HG03108 (cell line): ENCODE measurements around the gene SNAPC5.

Source experiments
- ATAC-seq: cut with Tn5 transposase; IDR thresholded peaks from one replicate; pipeline ENCODE4 v1.9.1; 2021; ENCODE audit warnings: moderate library complexity; ENCODE audit not compliant: unreplicated experiment

SNAPC5 gene

DNA sequence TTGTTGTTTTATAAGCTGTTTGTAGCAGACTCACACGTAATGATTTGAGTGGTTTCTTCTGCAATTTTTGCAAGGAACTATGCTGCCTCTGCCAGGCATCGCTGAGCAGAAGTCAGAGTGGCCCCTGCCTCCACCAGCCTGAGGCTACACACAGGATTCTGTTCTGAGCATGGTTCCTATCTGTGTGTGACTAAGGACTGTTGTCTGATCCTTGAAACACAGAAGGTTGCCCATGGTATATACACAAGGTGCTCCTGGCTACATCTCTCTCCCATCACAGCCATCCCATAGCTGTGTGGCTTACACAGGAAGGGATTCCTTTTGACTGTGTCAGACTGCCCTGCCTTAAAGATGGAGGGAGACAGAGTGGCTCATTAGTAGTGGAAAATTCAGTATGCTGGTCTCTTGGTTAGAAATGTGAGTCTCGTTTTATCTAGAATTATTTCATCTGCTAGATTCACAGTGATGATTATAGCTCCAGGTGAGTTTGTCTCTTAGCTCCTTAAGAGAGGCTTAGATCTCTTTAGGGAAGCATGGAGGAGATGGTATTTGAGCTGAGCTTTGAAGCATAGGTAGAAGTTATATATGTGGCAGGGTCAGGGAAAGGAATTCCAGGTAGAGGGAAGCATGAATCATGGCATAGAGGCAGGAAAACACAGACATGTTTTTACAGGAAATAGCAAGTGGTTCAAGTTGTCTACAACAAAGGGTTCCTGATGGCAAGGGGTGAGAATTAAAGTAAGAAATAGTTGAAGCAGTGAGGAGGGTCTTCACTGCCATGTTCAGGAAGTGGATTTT lies 37.5 kb downstream of the SNAPC5 start:
- ATAC-seq = no peak

DNA sequence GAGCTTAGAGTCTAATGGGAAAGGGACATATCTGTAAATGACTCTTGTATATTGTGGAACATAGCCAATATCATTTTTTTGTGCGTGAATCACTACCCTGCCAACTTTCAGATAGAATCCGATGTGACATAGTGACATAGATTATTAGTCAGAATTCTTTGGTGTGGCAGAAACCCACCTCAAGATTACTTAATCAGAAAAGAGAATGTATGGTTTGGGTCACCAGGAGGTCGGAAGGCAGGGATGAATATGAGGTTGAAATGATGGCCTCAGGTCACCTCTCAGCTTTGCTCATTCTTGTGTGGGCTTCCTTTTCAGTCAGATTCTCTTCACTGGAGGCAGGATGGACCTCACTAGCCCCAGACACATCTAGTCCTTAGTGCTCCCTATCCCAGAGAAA lies 41.4 kb downstream of the SNAPC5 start:
- no peak for ATAC-seq

DNA sequence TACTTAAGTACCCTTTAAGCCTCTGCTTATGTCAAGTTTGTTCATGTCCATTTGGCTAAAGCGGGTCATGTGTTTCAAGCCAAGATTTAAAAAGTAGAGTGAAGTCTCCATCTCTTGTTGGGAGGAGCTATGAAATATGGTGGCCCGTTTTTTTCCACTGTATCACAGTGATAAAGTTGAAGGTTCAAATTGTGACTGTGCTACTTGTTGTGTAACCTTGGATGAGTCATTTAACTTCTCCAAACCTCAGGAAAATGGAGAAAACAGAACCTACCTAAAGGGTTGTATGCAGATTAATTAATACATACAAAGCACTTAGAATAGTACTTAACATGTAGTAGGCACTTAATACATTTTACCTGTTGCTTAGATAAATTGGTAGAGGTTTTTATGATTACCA lies 43.4 kb downstream of the SNAPC5 start:
- no peak for ATAC-seq

DNA sequence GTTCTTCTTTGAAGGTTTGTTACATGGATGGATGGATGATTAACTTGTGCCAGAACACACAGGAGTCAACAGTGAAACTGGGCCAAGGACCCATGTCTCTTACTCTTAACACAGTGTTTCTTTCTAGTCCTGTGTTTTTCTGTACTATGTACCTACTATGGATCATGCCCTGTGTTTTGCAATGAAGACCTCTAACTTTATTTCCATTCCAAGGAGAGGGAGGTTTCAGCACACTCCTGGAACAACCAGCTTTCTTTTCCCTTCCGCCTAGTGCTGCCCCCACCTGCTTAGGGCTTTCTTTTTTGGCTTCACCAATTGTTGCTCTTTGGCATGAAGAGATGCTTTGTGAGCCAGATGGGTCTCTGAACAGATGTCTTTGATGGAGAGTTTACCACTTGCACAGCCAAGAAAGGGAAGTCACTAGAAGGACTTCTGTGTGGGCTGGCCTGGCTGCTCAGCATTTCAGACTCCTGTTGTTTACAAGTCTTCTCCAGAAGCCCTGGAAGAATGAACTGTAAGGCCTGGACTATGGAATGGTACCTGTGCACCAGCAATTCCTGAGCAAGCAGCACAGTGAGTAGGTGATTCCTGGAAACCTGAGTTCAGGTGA lies 44.5 kb downstream of the SNAPC5 start:
- no peak for ATAC-seq

DNA sequence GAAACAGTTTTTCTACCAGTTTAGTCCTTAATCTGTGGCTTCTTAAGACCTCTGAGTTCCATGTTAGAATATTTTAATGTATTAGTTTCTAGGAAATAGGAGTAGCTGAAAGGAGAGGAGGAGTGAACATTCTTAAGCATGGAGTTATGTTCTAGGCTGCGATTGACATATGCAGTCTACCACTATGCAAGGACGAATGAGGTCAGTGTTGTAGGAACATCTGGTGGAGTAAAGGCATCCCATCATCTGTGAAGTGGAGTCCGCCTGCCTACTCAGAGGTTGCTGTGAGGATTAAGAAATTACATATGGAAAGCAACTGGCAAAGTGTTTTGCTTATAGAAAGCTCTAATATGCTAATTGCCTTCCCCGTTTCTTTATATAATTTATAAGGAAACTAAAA lies 45.1 kb downstream of the SNAPC5 start:
- no peak for ATAC-seq
